Tibial nerve (tissue), 4 donors: ENCODE results near the gene CREBL2.

Source experiments
- EP300 ChIP-seq, 2 donors: sonication (generic); formaldehyde crosslinking; IDR thresholded peaks; one replicate each; pipeline ENCODE4 v1.6.1; 2017; ENCODE audit warnings: antibody characterized with exemption in 2 of 2, mild to moderate bottlenecking in 1 of 2
- POLR2A ChIP-seq, 2 donors: fragments of 450-650 bp; IDR thresholded peaks; one replicate each; pipeline ENCODE4 v1.6.1; 2017; ENCODE audit warnings: antibody characterized with exemption in 2 of 2, mild to moderate bottlenecking in 2 of 2, moderate library complexity in 2 of 2
- TF ChIP-seq, protein P1 (sequence below), 5 experiments: fragments of 200-600 bp in 3 of 5; fragments of 450-650 bp in 2 of 5; sonication (generic) in 3 of 5; IDR thresholded peaks; one replicate each; pipeline ENCODE4 v1.5.1; 2016 to 2019; ENCODE audit warnings: antibody characterized with exemption in 5 of 5, mild to moderate bottlenecking in 3 of 5, moderate library complexity in 2 of 5

DNA sequence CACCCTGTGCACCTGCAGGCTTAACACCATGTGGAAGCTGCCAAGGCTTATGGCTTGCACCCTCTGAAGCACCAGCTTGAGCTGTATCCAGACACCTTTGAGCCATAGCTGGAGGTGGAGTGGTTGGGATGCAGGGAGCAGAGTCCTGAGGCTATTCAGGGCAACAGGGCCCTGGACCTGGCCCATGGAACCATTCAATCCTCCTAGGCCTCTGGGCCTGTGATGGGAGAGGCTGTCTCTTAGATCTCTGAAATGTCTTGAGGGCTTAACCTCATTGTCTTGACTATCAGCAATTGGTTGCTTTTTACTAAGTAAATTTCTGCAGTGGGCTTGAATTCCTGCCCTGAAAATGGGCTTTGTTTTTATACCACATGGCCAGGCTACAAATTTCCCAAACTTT is 36.6 kb downstream of the CREBL2 start:
- TF ChIP-seq, protein P1, sequence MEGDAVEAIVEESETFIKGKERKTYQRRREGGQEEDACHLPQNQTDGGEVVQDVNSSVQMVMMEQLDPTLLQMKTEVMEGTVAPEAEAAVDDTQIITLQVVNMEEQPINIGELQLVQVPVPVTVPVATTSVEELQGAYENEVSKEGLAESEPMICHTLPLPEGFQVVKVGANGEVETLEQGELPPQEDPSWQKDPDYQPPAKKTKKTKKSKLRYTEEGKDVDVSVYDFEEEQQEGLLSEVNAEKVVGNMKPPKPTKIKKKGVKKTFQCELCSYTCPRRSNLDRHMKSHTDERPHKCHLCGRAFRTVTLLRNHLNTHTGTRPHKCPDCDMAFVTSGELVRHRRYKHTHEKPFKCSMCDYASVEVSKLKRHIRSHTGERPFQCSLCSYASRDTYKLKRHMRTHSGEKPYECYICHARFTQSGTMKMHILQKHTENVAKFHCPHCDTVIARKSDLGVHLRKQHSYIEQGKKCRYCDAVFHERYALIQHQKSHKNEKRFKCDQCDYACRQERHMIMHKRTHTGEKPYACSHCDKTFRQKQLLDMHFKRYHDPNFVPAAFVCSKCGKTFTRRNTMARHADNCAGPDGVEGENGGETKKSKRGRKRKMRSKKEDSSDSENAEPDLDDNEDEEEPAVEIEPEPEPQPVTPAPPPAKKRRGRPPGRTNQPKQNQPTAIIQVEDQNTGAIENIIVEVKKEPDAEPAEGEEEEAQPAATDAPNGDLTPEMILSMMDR (IDR thresholded peaks at IDR 0.05) = no peak
- no peak for TF ChIP-seq POLR2A (IDR thresholded peaks at IDR 0.05)
- no peak for TF ChIP-seq EP300 (IDR thresholded peaks at IDR 0.05)
